HG02870 (cell line): ENCODE results near the gene MAGEC3.

ENCODE experiments used
- ATAC-seq: cut with Tn5 transposase; IDR thresholded peaks from one replicate; pipeline ENCODE4 v1.9.1; 2021; ENCODE audit warnings: mild to moderate bottlenecking, moderate library complexity; ENCODE audit not compliant: unreplicated experiment

The MAGEC3 gene

DNA sequence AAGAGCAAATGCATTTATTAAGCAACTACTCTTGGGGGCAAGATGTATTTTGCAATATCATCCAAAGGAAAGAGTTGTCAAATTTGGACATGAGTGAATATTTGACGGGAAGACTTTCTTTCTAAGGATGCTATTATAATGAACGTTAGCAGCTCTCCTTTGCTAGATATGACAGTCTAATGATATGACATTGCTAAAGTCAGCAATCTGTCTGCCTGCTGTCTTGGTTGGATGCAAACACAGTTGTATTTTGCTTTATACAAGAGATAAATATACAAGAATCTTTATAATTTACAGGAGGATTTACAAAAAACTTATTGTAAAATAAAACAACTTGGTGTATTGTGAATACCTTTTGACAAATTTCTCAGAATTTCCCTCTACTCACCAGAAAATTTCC is 103.1 kb downstream of the MAGEC3 start:
- no peak for ATAC-seq

DNA sequence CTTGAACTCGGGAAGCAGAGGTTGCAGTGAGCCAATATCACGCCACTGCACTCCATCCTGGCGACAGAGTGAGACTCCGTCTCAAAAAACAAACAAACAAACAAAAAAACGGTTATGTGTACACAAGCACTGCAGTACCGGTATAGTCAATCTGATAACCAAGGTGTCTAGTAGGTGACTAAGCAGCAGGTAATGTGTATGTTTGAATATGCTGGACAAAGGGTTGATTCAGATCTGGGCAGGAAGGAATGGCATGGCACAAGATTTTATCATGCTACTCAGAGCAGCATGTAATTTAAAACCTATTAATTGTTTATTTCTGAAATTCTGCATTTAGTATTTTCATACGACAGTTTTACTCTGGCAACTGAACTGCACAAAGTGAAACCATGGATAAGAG is 107.3 kb downstream of the MAGEC3 start:
- ATAC-seq, result no peak

DNA sequence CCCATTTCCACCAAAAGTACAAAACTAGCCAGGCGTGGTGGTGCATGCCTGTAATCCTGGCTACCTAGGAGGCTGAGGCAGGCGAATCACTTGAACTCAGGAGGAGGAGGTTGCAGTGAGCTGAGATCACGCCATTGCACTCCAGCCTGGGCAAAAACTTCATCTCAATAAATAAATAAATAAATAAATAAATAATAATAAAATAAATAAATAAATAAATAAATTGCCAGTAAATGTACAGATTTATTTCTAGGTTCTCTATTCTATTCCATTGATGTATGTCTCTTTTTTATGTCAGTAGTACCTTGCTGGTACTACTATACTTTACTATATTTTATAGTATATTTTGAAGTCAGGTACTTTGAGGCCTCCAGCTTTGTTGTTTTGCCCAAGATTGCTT is 109.2 kb downstream of the MAGEC3 start:
- ATAC-seq, result no peak
